Measurements from ENCODE around the gene ZCCHC2. TPM values are rescaled to one million over a fixed set of nuclear protein-coding genes. Genes with fewer than 3 reads are reported as not detected.

The ZCCHC2 gene
- total RNA-seq, 4 donors from 2014 or later: 35.6 to 54.5 (median 37.2) TPM

GRCh38 chr18:62571037-62571436 lies 48.2 kb downstream of the ZCCHC2 start:
- Histone ChIP-seq H3K4me3 (no peak overlapping the region), H3K36me3 (peaks cover 0 to 79% (median 2%) of the 10 kb centered on the region in 3 donors), H3K4me1 (no peaks in the 10 kb centered on the region), H3K9me3 (no peaks in the 10 kb centered on the region), H3K27me3 (no peaks in the 10 kb centered on the region), H3K27ac (no peak overlapping the region)
- TF ChIP-seq CTCF (IDR thresholded peaks at IDR 0.05) (no peak), POLR2A (IDR thresholded peaks at IDR 0.05) (no peak)
- DNase-seq: no peak

DNA sequence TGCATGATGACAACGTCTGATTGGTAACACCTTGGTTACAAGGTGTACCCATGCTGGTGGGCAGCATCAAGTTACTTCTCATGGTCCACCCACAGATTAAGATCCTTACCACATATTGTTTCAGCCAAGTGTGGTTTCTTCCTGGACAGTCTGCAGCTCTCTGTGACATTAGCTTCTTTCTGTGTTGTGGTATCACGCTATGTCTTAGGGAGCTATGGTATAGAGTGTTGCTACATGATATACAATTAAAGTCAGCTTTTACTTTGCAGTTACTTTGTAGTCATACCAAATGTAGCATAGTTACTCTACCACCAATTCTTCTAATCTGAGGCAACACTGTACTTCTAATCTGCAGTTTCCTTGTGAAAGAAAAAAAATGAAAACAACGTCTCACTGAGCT lies 48.8 kb downstream of the ZCCHC2 start:
- Histone ChIP-seq H3K36me3 (peaks cover 0 to 74% (median 4%) of the 10 kb centered on the region in 3 donors), H3K4me3 (no peak overlapping the region), H3K27ac (no peak overlapping the region), H3K27me3 (no peaks in the 10 kb centered on the region), H3K4me1 (no peaks in the 10 kb centered on the region), H3K9me3 (no peaks in the 10 kb centered on the region)
- no peak for TF ChIP-seq POLR2A (IDR thresholded peaks at IDR 0.05)
- no peak for TF ChIP-seq CTCF (IDR thresholded peaks at IDR 0.05)
- DNase-seq: no peak

DNA sequence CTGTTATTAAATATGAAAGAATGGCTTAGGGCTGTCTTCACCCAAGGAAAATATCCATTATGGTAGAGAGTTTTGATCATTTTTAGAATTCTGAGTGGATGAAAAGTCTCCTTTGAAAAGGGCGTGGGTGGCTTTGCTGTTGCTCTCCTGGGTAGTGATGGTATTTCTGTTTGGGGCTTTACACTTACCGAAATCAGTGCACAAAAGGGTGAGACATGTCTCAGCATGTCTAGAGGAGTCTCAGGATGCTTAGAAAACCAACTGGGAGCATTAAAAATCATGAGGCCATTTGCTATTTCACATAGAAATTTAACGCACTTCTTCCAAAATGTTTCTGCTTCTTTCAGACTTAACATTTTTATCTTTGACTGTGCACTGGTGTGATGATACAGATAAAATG lies 49.6 kb downstream of the ZCCHC2 start:
- peaks cover 0 to 68% (median 4%) of the 10 kb centered on the region in 3 donors for H3K36me3 ChIP-seq
- H3K27ac ChIP-seq: no peak overlapping the region
- H3K4me3 ChIP-seq: no peak overlapping the region
- no peak for DNase-seq
- no peaks in the 10 kb centered on the region for H3K9me3 ChIP-seq
- TF ChIP-seq CTCF (IDR thresholded peaks at IDR 0.05) (no peak), POLR2A (IDR thresholded peaks at IDR 0.05) (no peak)
- no peaks in the 10 kb centered on the region for H3K4me1 ChIP-seq
- H3K27me3 ChIP-seq: no peaks in the 10 kb centered on the region

GRCh38 chr18:62574776-62575175 lies 52.0 kb downstream of the ZCCHC2 start:
- Histone ChIP-seq H3K9me3 (no peaks in the 10 kb centered on the region), H3K4me3 (no peak overlapping the region), H3K36me3 (peaks cover 0 to 54% (median 4%) of the 10 kb centered on the region in 3 donors), H3K4me1 (peaks cover 0 to 9% (median 0%) of the 10 kb centered on the region in 4 donors), H3K27me3 (no peaks in the 10 kb centered on the region), H3K27ac (no peak overlapping the region)
- DNase-seq: no peak
- no peak for TF ChIP-seq CTCF (IDR thresholded peaks at IDR 0.05)

DNA sequence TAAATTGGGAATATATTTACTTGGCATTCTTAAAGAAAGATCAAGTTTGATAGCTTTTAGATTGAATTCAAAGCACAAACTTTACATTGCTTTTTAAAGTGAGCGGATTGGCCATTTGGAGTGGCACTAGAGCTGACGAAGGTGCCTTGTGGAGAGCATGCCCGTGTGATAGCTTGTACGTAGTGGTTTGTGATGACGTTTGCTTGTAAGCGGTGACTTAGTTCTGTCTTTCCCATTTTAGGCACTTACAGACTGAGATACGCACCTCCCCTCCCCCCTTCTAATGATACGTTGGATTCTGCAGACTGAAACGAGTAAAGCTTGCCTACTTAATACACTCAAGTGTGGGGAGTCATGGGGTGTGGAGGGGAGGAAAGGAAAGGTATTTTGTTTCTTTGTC lies 53.4 kb downstream of the ZCCHC2 start:
- Histone ChIP-seq H3K27me3 (no peaks in the 10 kb centered on the region), H3K27ac (no peak overlapping the region), H3K9me3 (no peaks in the 10 kb centered on the region), H3K4me3 (no peak overlapping the region), H3K36me3 (peaks cover 0 to 39% (median 4%) of the 10 kb centered on the region in 3 donors), H3K4me1 (peaks cover 0 to 9% (median 0%) of the 10 kb centered on the region in 4 donors)
- DNase-seq: no peak
- TF ChIP-seq CTCF (IDR thresholded peaks at IDR 0.05) (no peak), POLR2A (IDR thresholded peaks at IDR 0.05) (no peak)

Measured in Peyer's patch (tissue), 4 donors.